Stimulated activated naive CD4-positive, alpha-beta T cell treated with Interleukin-2 at 50 U/mL for 16 hours (primary cell): Measurements from ENCODE around the gene IGFBP4.

Experiments used
- DNase-seq: peaks from one replicate; lab custom pipeline; 2025; lab: John Stamatoyannopoulos, UW

Gene IGFBP4

DNA sequence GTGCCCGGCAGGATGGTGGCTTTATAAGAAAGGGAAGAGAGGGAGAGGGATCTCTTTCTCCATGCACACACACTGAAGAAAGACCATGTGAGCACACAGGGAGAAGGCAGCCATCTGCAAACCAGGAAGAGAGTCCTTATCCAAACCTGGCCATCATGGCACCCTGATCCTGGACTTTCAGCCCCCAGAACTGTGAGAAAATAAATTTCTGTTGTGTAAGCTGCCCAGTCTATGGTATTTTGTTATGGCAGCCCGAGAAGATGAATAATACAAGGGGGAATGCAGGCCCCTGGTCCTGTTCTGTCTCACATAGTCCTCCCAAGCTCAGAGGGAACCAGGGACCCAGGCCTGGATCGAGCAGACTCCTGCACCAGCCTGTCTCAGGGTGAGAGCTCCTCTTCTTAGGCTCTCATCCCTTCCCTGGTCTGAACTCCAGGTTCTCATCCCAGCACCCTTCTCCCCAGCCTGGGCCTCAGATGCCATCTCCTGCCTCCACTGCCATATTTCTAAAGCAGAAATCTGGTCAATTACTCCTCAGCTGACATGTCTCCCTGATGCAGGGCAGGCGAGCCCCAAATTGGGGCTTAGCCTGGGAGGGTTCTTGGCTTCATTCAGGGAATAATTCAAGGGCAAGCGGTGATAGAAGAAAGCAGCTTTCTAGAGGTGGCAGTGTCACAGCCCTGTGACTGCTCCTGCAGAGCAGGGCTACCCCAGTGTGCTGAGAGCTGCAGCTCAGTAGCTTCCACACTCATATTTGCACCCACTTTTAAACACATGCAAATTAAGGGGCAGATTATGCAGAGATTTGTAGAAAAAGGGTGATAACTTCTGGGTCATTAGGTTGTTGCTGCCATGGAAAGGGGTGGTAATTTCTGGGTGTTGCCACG lies 28.8 kb downstream of the IGFBP4 start:
- DNase-seq, result no peak

DNA sequence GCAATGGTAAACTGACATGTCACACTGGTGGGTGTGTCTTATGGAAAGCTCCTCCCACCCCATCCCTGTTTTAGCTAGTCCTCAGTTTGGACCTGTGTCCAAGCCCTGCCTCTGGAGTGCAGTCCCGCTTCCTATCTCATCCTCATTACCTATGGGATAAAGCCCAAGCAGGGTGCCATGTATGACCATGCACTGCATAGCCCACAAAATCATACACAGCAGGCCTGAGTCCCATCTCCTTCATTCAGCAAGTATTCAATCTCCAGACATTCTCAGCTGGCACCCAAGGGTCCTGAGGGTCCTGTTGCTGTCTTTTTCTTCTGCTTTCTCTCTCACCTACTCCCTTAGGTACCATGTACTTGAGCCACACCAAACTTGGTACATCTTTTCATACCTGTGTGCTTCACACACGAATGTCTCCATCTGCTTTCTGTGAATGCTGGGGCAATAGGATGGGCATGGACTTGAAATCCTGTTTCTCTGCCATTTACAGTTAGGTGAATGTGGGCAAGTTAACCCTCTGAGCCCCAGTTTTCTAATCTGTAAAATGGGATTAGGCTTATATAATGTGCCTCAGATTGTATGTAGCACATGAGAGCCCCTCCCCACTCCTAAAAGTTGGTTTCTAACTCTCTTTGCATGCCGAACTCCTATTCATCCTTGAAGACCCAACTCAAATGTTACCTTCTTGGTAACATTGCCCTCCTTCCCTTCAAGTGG lies 29.6 kb downstream of the IGFBP4 start:
- DNase-seq, result no peak

DNA sequence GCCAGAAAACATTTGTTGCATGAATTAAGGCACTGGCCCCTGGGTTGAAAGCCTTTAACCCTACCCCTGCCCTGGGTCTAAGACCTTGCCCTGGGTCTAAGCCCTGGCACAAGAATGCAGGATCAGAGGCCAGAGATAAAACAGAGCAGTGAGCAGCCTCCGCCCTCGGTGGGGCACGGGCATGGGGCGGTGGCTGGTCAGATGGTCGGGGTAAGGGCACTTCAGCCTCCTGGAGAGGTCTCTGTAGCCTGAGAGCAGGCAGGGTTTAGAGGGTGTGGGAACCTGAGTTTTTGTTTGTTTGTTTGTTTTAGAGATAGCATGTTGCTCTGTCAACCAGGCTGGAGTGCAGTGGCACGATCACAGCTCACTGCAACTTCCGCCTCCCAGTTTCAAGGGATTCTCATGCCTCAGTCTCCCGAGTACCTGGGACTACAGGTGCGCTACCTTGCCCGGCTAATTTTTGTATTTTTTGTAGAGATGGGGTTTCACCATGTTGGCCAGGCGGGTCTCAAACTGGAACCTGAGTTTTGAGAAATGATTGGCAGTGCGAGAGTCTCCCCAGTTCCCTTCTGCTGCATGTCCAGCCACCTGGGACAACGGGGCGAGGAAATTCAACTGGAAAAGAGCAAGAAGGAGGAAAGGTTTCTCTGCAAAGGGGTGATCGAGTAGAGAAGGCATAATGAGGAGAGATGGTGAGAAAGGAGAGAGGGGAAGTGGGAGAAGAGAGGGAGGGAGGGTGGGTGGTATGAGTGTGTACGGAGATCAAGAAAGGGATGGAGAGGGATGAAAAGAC lies 30.5 kb downstream of the IGFBP4 start:
- no peak for DNase-seq

- no peak for DNase-seq
Measured at GRCh38 chr17:40474419-40475002, 31.3 kb downstream of the IGFBP4 start.

GRCh38 chr17:40475234-40475908 lies 32.1 kb downstream of the IGFBP4 start:
- DNase-seq, result no peak

DNA sequence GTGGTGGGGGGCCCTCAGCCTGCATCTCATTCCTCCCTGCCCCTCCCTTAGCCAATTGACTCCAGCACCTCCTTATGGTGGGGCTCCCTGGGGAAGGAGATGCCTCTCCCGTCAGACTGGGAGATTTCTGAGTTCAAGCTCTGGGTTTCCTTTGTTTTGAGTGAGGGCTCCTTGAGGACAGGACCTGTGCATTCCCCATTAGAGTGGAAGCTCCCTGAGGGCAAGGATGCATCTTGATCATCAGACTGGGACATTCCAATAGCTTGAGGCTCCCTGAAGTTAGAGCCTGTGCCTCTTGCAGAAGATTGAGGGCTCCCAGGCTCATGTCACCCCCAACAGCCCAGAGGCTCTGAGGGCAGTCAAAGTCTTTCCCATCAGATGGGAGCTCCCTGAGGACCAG lies 34.5 kb downstream of the IGFBP4 start:
- DNase-seq, result no peak

DNA sequence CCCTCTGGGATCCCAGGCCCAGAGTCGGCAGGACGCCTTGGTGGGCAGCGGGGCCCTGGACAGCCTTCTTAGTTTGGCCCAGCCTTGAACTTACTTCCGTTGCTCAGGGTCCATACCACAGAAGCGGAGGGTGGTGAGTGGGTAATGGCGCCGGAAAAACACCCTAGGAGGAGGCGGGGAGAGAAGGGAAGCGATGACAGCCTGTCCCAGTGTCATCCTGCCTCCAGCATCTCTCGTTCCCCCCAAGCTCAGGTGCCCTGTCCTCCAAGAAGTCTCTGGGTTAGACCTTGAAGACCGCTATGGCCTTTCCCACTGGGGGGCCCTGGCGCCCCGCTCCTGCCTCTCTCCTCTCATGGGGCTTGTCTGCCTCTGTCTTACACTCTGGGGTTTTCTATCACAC lies 35.2 kb downstream of the IGFBP4 start:
- DNase-seq, result no peak

GRCh38 chr17:40479754-40480480 lies 36.7 kb downstream of the IGFBP4 start:
- DNase-seq, result no peak

DNA sequence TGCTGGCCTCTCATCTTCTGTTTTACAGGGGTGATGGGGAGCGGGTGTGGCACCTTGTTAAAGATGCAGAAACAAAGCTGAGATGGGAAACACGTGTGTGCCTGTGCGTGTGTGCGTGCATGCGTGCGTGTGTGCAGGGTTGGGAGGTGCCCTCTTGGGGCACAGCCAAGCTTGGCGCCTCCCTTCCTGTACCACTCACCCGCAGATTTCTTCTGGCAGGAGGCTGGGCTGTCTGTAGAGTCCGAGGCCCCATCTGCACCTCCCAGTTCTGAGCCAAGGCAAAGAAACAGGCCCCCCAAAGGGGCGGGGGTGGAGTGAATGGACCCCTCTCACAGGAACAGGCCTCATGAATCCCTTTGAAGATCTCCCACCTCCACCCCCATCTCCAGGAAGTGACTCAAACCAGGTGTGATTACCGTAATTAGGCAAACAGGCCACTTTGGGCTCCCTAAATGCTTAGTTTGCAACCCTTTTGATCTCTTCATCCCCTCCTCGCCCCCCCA lies 37.3 kb downstream of the IGFBP4 start:
- peak; percentile 87 for DNase-seq

DNA sequence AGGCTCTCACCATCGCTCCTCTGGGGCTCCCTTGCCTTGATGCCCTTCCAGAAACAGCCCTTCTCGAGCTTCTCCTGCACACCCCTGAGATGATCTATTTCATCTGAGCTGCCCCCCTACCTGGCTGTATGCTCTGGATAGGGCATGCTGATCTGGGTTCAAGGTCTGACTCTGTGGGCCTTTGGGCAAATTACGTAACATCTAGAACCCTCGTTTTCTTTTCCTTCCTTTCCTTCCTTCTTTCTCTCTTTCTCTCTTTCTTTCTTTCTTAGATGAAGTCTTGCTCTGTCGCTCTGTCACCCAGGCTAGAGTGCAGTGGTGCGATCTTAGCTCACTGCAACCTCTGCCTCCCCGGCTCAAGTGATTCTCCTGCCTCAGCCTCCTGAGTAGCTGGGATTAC lies 37.9 kb downstream of the IGFBP4 start:
- no peak for DNase-seq

GRCh38 chr17:40482722-40483121 lies 39.5 kb downstream of the IGFBP4 start:
- DNase-seq, result no peak

DNA sequence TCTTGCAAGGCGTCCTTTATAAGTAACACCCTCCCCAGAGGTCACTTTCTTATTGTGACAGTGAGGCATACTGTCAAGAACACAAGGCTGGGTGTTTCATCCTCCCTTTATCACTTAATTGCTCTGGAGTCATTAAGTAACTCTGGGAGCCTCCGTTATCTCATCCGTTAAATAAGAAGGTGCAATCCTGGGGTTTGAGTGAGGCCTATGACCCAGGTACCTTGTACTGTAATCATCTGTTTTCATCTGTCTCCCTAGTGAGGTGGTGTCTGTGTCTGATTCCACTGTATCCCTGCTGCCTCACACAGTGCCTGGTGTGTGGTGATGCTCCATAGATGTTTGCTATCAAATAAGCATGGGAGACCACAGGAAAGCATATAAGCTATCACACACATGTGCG lies 40.4 kb downstream of the IGFBP4 start:
- DNase-seq, result no peak

DNA sequence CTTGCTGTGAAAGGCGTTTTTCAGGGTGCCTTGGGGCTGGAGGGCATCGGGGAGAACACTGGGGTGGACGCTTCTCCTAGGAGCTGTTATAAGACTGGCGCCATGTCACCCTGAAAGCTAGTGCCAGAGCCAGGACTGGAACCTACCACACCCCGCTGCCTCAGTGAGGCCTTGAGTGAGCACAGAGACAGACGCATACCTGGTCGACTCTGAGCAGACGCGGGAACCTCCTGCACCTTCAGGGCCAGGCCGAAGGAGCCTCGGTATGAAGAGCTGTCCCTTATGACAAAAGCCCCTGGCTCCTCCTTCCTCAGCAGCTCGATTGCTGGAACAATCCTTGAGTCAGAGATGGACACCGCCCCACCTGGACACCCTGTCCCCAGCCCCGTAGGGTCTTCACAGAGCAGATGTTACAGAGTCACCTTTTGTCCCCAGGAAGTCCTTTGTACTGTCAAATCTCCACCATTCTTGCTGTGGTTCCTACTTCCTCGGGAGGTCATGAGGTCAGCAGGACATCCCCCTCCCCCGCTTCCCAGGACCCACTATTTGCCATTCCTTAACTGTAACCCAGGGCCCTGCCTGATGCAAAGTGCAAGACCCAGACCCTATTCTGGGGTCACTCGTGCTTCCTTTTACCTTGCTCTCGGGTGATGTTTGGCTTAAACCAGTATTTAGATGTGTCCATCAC lies 41.2 kb downstream of the IGFBP4 start:
- no peak for DNase-seq

DNA sequence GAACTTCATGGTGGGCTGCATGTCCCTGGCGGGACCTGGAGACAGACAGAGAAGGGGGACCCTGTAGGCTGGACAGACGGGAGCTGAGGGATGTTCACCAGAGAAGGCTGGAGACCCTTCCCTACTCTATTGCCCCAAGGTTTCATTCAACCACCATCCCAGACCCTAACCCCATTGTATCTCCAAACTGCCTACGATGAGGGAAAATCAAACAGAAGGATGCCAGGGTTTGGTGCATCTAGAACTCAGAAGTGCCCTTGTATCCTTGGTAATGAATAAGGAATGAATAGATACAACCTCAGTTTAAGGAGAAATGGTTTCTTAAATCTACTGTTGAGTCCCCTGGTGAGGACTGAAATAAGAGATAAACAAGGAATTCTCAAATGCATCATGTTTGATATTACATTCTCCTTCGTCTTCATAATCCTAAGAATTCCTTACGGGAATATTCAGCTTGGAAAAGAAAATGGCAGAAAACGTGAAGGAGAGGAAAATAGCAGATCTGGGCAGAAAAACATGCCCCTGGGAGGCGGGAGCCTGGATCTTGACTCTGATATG lies 41.8 kb downstream of the IGFBP4 start:
- no peak for DNase-seq

GRCh38 chr17:40485851-40486521 lies 42.7 kb downstream of the IGFBP4 start:
- DNase-seq, result no peak

DNA sequence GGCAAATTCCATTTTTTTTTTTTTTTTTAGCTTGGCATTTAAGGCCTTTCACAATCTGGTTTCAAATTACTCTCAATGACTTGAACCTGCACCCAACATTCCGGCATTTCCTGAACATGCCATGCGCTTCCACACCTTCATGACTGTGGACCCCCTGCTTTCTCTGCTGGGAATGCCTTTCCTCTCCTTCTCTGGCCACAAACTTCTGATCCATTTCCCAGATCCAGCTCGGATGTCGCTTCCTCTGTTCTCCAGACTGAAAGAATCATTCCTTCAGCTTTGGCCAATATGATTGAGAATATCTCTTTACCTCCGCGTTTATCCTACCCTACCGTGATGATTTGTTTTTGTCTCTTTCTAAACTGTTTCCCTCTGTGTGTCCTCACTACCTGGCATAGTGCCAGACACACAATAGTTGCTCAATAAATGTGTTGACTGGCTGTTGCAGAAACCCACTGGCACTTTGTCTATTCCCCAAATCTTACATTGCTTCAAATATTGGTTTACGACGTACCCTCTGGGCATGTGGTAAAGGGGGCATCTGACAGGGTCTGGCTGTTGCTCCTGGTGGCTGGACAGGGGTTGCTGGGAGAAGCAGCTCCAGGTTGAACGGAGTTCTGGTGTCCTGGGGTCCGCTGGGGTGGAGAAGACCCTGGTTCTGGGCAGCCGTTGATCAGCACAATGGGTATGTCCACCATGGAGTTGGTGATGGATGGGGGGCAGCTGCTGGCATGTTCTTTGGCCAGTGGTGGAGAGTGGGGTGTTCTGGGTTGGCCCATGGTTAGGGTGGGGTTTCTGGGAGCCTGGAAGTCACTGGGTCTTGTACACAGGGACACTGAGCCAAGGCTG lies 43.5 kb downstream of the IGFBP4 start:
- no peak for DNase-seq

GRCh38 chr17:40487371-40488020 lies 44.2 kb downstream of the IGFBP4 start:
- DNase-seq, result no peak
